Measurements from ENCODE around the gene EIF4E3. TPM values are rescaled to one million over a fixed set of nuclear protein-coding genes. Genes with fewer than 3 reads are reported as not detected.

Gene EIF4E3
- total RNA-seq, 2 donors from 2014 or later, result 8.2 to 9.6 TPM

GRCh38 chr3:71659864-71660591 is 65.2 kb downstream of the EIF4E3 start:
- intact Hi-C loops (cut with DNase I), result no loop called here
- peak overlapping the region; percentile 77 to 91 (median 80) for H3K27ac ChIP-seq

GRCh38 chr3:71657831-71658530 is 67.2 kb downstream of the EIF4E3 start:
- Histone ChIP-seq H3K9me3 (no peaks in the 10 kb centered on the region), H3K36me3 (replicated peaks in 1 of 2; ENCODE audit: insufficient read depth in 1 of 2, low read depth in 2 of 2) (no peaks in the 10 kb centered on the region), H3K27ac (peak overlapping the region; percentile 77 to 91 (median 80)), H3K4me1 (peaks cover 35% of the 10 kb centered on the region), H3K4me3 (no peak overlapping the region), H3K27me3 (no peaks in the 10 kb centered on the region)
- ATAC-seq (peak; percentile 92), DNase-seq (peak; percentile 94 to 99 (median 98))
- 21 to 22% methylated on average over 12 of the region's 12 CpGs for WGBS, 2 donors
- intact Hi-C loops (cut with DNase I), result no loop called here
- TF ChIP-seq, protein P1, sequence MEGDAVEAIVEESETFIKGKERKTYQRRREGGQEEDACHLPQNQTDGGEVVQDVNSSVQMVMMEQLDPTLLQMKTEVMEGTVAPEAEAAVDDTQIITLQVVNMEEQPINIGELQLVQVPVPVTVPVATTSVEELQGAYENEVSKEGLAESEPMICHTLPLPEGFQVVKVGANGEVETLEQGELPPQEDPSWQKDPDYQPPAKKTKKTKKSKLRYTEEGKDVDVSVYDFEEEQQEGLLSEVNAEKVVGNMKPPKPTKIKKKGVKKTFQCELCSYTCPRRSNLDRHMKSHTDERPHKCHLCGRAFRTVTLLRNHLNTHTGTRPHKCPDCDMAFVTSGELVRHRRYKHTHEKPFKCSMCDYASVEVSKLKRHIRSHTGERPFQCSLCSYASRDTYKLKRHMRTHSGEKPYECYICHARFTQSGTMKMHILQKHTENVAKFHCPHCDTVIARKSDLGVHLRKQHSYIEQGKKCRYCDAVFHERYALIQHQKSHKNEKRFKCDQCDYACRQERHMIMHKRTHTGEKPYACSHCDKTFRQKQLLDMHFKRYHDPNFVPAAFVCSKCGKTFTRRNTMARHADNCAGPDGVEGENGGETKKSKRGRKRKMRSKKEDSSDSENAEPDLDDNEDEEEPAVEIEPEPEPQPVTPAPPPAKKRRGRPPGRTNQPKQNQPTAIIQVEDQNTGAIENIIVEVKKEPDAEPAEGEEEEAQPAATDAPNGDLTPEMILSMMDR (IDR thresholded peaks at IDR 0.05), result peak in 3 of 7 experiments; percentile 16 to 38 (median 24)
- peak in 1 of 3 donors; percentile 14 for TF ChIP-seq POLR2A (IDR thresholded peaks at IDR 0.05)

More at GRCh38 chr3:71659864-71660591, 65.2 kb downstream of the EIF4E3 start:
- ATAC-seq (peak; percentile 72), DNase-seq (peak; percentile 57 to 82 (median 81))
- peak in 1 of 3 donors; percentile 33 for TF ChIP-seq POLR2A (IDR thresholded peaks at IDR 0.05)
- TF ChIP-seq, protein P1 (IDR thresholded peaks at IDR 0.05), result peak in 1 of 7 experiments; percentile 11
- H3K4me3 ChIP-seq, result no peak overlapping the region
- peaks cover 35% of the 10 kb centered on the region for H3K4me1 ChIP-seq
- no peaks in the 10 kb centered on the region for H3K9me3 ChIP-seq
- 38 to 44% methylated on average over 9 of the region's 9 CpGs for WGBS, 2 donors
- H3K27me3 ChIP-seq, result no peaks in the 10 kb centered on the region
- H3K36me3 ChIP-seq (replicated peaks in 1 of 2; ENCODE audit: insufficient read depth in 1 of 2, low read depth in 2 of 2), result no peaks in the 10 kb centered on the region

- no peaks in the 10 kb centered on the region for H3K9me3 ChIP-seq
- WGBS, 2 donors, result 94% methylated on average over 8 of the region's 8 CpGs
- ATAC-seq (no peak), DNase-seq (no peak)
- TF ChIP-seq, protein P1 (IDR thresholded peaks at IDR 0.05), result no peak
- TF ChIP-seq POLR2A (IDR thresholded peaks at IDR 0.05), result no peak
- no peaks in the 10 kb centered on the region for H3K36me3 ChIP-seq (replicated peaks in 1 of 2; ENCODE audit: insufficient read depth in 1 of 2, low read depth in 2 of 2)
- intact Hi-C loops (cut with DNase I), result no loop called here
- no peaks in the 10 kb centered on the region for H3K27me3 ChIP-seq
- H3K4me3 ChIP-seq, result no peak overlapping the region
- no peak overlapping the region for H3K27ac ChIP-seq
- peaks cover 40% of the 10 kb centered on the region for H3K4me1 ChIP-seq
These were observed 70.1 kb downstream of the EIF4E3 start for GRCh38 chr3:71655061-71655460.

DNA sequence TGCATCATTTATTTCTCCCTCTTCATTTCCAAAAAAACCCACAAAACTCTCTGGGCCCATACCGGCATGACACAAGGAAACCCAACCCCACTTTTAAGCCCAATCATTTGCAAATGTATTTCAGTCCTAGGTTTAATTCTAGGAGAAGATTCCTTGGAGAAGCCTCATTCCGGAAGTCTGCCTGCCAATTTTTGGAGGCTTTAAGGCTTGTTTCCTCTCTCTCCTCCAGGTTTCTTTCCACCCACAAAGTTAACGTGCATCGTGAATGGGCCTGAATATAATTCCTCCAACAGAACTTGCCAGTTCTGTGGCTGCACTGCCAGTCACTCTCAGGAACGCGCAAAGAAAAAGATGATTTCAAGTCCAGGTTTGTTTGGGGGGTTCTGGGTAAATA is 71.8 kb downstream of the EIF4E3 start:
- DNase-seq (no peak), ATAC-seq (no peak)
- no peak for TF ChIP-seq POLR2A (IDR thresholded peaks at IDR 0.05)
- TF ChIP-seq, protein P1 (IDR thresholded peaks at IDR 0.05), result no peak
- Histone ChIP-seq H3K36me3 (replicated peaks in 1 of 2; ENCODE audit: insufficient read depth in 1 of 2, low read depth in 2 of 2) (no peaks in the 10 kb centered on the region), H3K27me3 (no peaks in the 10 kb centered on the region), H3K9me3 (no peaks in the 10 kb centered on the region), H3K4me1 (peaks cover 23% of the 10 kb centered on the region), H3K4me3 (no peak overlapping the region), H3K27ac (no peak overlapping the region)
- intact Hi-C loops (cut with DNase I), result no loop called here
- 72 to 83% methylated on average over 6 of the region's 6 CpGs for WGBS, 2 donors

Measured in body of pancreas (tissue), 4 donors.